Chondrocyte (in vitro differentiated cells): ENCODE measurements around the gene ATP6V1G2. TPM values are rescaled to one million over a fixed set of nuclear protein-coding genes. Genes with fewer than 3 reads are reported as not detected.

ENCODE experiments used
- DNase-seq: peaks from one replicate; pipeline ENCODE4 v3.0.0; 2021; ENCODE audit warnings: mixed read lengths, low spot score
- H3K27ac Mint-ChIP-seq: one replicate; pipeline ENCODE4 v1.8.0; 2021; ENCODE audit warnings: mild to moderate bottlenecking, moderate library complexity, mixed read lengths; ENCODE audit not compliant: unreplicated experiment
- H3K27me3 Mint-ChIP-seq: 2 replicates; pipeline ENCODE4 v1.8.0; 2021; ENCODE audit warnings: low read depth, mixed read lengths
- H3K36me3 Mint-ChIP-seq: 2 replicates; pipeline ENCODE4 v1.8.0; 2021; ENCODE audit warnings: low read depth, mixed read lengths
- H3K4me1 Mint-ChIP-seq: 2 replicates; pipeline ENCODE4 v1.8.0; 2021; ENCODE audit warnings: low read depth, mild to moderate bottlenecking, mixed read lengths
- H3K4me3 Mint-ChIP-seq: one replicate; pipeline ENCODE4 v1.8.0; 2021; ENCODE audit warnings: mild to moderate bottlenecking, moderate library complexity, mixed read lengths; ENCODE audit not compliant: unreplicated experiment
- H3K9me3 Mint-ChIP-seq: 2 replicates; pipeline ENCODE4 v1.8.0; 2021; ENCODE audit warnings: low read depth, mixed read lengths
- CTCF ChIP-seq: fragments of 200-600 bp; sonication (generic); IDR thresholded peaks from 2 replicates; pipeline ENCODE4 v1.5.0; 2021; ENCODE audit warnings: antibody characterized with exemption, mild to moderate bottlenecking, moderate library complexity
- total RNA-seq: library from RNA; stranded (reverse); gene quantifications from 3 replicates; pipeline ENCODE4 v1.2.1, GENCODE V29; 2021

The ATP6V1G2 gene
- total RNA-seq, 1 donor from 2014 or later, result 3.0 TPM

DNA sequence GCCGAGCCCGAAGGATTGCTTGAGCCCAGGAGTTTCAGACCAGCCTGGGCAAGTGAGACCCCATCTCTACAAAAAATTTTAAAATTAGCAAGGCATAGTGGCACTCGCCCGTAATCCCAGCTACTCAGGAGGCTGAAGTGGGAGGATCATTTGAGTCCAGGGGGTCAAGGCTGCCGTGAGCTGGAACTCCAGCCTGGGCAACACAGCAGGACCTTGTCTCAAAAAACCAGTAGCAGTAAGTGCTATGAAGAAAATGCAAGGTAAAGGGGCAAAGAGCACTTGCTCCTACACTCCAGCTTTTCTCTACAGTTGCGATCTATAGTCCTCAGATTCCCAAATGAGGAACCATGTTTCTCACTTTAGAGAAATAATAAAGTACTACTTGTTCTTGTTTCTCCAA is 2.8 kb downstream of the ATP6V1G2 start:
- no peaks in the 10 kb centered on the region for H3K9me3 Mint-ChIP-seq
- peaks cover 19% of the 10 kb centered on the region for H3K36me3 Mint-ChIP-seq
- TF ChIP-seq CTCF, result no peak
- no peak for DNase-seq
- peaks cover 62% of the 10 kb centered on the region for H3K4me1 Mint-ChIP-seq
- no peak overlapping the region for H3K4me3 Mint-ChIP-seq
- H3K27me3 Mint-ChIP-seq, result no peaks in the 10 kb centered on the region
- no peak overlapping the region for H3K27ac Mint-ChIP-seq

- Mint-ChIP-seq H3K27me3 (no peaks in the 10 kb centered on the region), H3K9me3 (no peaks in the 10 kb centered on the region), H3K27ac (peak within 1 kb of the TSS; percentile 99), H3K4me1 (peaks cover 54% of the 10 kb centered on the region), H3K4me3 (peak within 1 kb of the TSS; percentile 96), H3K36me3 (peaks cover 27% of the 10 kb centered on the region)
- TF ChIP-seq CTCF, result no peak
- DNase-seq, result peak; percentile 98
Measured at GRCh38 chr6:31541658-31542521, 4.5 kb downstream of the ATP6V1G2 start, which contains the start of gene DDX39B. TSS of gene DDX39B (minus strand) at chr6:31542003. CDS start at chr6:31540532, 1,471 bp downstream.

DNA sequence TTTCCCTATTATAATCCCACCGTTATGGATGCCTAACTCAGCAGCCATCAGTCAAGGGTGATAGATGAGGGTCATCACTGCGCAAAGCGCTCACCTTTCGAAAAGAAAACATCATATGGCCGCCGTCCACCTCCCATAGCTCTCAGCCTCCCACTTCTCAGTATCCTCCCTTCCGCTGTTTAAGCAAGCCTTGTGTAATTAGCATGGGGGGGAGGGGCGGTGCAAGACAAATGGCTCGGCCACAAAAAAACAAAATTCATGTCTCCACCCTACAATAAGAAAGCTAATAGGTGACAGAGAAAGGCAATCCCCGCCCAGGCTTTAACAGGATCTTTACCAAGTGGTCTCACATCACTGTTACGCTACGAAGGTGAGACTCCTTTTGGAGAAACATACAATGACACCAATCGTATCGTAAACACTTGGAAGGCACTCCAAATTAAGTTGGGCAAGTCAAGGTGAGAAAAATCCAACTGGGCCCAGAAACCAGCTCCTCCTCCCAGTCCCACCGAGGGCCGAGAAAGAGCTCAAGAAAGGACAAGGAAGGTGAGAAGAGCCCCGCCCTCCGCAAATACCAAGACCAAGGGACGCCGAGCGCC is 5.2 kb downstream of the ATP6V1G2 start:
- Mint-ChIP-seq H3K9me3 (no peaks in the 10 kb centered on the region), H3K27me3 (no peaks in the 10 kb centered on the region), H3K36me3 (peaks cover 32% of the 10 kb centered on the region), H3K4me3 (peak overlapping the region; percentile 96), H3K27ac (peak overlapping the region; percentile 99), H3K4me1 (peaks cover 46% of the 10 kb centered on the region)
- TF ChIP-seq CTCF, result no peak
- DNase-seq, result no peak

GRCh38 chr6:31540640-31541039 is 5.8 kb downstream of the ATP6V1G2 start:
- Mint-ChIP-seq H3K27ac (peak overlapping the region; percentile 99), H3K36me3 (peaks cover 37% of the 10 kb centered on the region), H3K4me3 (peak overlapping the region; percentile 96), H3K9me3 (no peaks in the 10 kb centered on the region), H3K4me1 (peaks cover 41% of the 10 kb centered on the region), H3K27me3 (no peaks in the 10 kb centered on the region)
- DNase-seq, result no peak
- TF ChIP-seq CTCF, result no peak

- TF ChIP-seq CTCF, result no peak
- H3K36me3 Mint-ChIP-seq, result peaks cover 48% of the 10 kb centered on the region
- H3K27me3 Mint-ChIP-seq, result no peaks in the 10 kb centered on the region
Measured at GRCh38 chr6:31538805-31539400, 7.5 kb downstream of the ATP6V1G2 start.

More at GRCh38 chr6:31538805-31539400, 7.5 kb downstream of the ATP6V1G2 start:
- no peaks in the 10 kb centered on the region for H3K9me3 Mint-ChIP-seq
- peaks cover 40% of the 10 kb centered on the region for H3K4me1 Mint-ChIP-seq
- peak overlapping the region; percentile 96 for H3K4me3 Mint-ChIP-seq
- DNase-seq, result no peak
- H3K27ac Mint-ChIP-seq, result peak overlapping the region; percentile 76
